H9 (cell line): ENCODE results near the gene ZNF423. TPM values are rescaled to one million over a fixed set of nuclear protein-coding genes. Genes with fewer than 3 reads are reported as not detected.

Experiments used
- DNase-seq: peaks from one replicate; pipeline ENCODE4 v3.0.0-alpha.2; 2017
- H2AFZ ChIP-seq: one replicate; pipeline ENCODE4 v1.6.1; 2013; ENCODE audit warnings: mild to moderate bottlenecking, low read length, control low read depth, moderate library complexity
- H2AK5ac ChIP-seq: 2 replicates; pipeline ENCODE4 v1.6.1; 2013; ENCODE audit warnings: low read length, control low read depth, mixed read lengths; ENCODE audit not compliant: insufficient read length
- H2BK120ac ChIP-seq: one replicate; pipeline ENCODE4 v1.6.1; 2013; ENCODE audit warnings: low read depth, mild to moderate bottlenecking, low read length, control low read depth, inconsistent platforms; ENCODE audit not compliant: poor library complexity, severe bottlenecking
- H2BK12ac ChIP-seq: 2 replicates; pipeline ENCODE4 v1.6.1; 2013; ENCODE audit warnings: low read length, control low read depth, mixed read lengths, low read depth; ENCODE audit not compliant: insufficient read length
- H2BK15ac ChIP-seq: 2 replicates; pipeline ENCODE4 v1.6.1; 2013; ENCODE audit warnings: low read depth, low read length, control low read depth
- H2BK20ac ChIP-seq: one replicate; pipeline ENCODE4 v1.6.1; 2013; ENCODE audit warnings: low read depth, mild to moderate bottlenecking, low read length, control low read depth, inconsistent platforms; ENCODE audit not compliant: poor library complexity, severe bottlenecking
- H2BK5ac ChIP-seq: 2 replicates; pipeline ENCODE4 v1.6.1; 2013; ENCODE audit warnings: low read length, control low read depth, mixed read lengths; ENCODE audit not compliant: insufficient read length
- H3K14ac ChIP-seq: 2 replicates; pipeline ENCODE4 v1.6.1; 2013; ENCODE audit warnings: low read length, control low read depth; ENCODE audit not compliant: insufficient read depth
- H3K18ac ChIP-seq: 2 replicates; pipeline ENCODE4 v1.6.1; 2013; ENCODE audit warnings: low read depth, mild to moderate bottlenecking, mixed read lengths, low read length, control low read depth; ENCODE audit not compliant: insufficient read length
- H3K23ac ChIP-seq: 2 replicates; pipeline ENCODE4 v1.6.1; 2013; ENCODE audit warnings: low read length, control low read depth, mixed read lengths, low read depth; ENCODE audit not compliant: insufficient read length
- H3K23me2 ChIP-seq: 2 replicates; pipeline ENCODE4 v1.6.1; 2013; ENCODE audit warnings: low read depth, mild to moderate bottlenecking, mixed read lengths, low read length, control low read depth; ENCODE audit not compliant: insufficient read length, poor library complexity, severe bottlenecking
- H3K27ac ChIP-seq: 2 replicates; pipeline ENCODE4 v1.5.1; 2013; ENCODE audit warnings: low read length, control low read depth, mixed read lengths, low read depth; ENCODE audit not compliant: insufficient read length
- H3K27me3 ChIP-seq: 2 replicates; pipeline ENCODE4 v1.6.1; 2013; ENCODE audit warnings: low read length, control low read depth, inconsistent platforms; ENCODE audit not compliant: insufficient read depth
- H3K4ac ChIP-seq: 2 replicates; pipeline ENCODE4 v1.6.1; 2013; ENCODE audit warnings: low read depth, mild to moderate bottlenecking, control low read depth, inconsistent platforms, low read length, moderate library complexity
- H3K4me1 ChIP-seq: 2 replicates; pipeline ENCODE4 v1.6.1; 2013; ENCODE audit warnings: low read length, control low read depth, inconsistent platforms; ENCODE audit not compliant: insufficient read depth
- H3K4me2 ChIP-seq: 2 replicates; pipeline ENCODE4 v1.6.1; 2013; ENCODE audit warnings: low read length, control low read depth, mixed read lengths; ENCODE audit not compliant: insufficient read length, insufficient read depth
- H3K56ac ChIP-seq: 2 replicates; pipeline ENCODE4 v1.6.1; 2013; ENCODE audit warnings: low read depth, mild to moderate bottlenecking, mixed read lengths, low read length, control low read depth; ENCODE audit not compliant: insufficient read length
- H3K79me1 ChIP-seq: 2 replicates; pipeline ENCODE4 v1.6.1; 2013; ENCODE audit warnings: low read depth, mild to moderate bottlenecking, moderate library complexity, low read length, control low read depth, inconsistent platforms; ENCODE audit not compliant: insufficient read depth, poor library complexity, severe bottlenecking
- H3K79me2 ChIP-seq: 2 replicates; pipeline ENCODE4 v1.6.1; 2013; ENCODE audit warnings: low read length, control low read depth, inconsistent platforms; ENCODE audit not compliant: insufficient read depth
- H3K9ac ChIP-seq: 2 replicates; pipeline ENCODE4 v1.6.1; 2013; ENCODE audit warnings: low read length, control low read depth, mixed read lengths; ENCODE audit not compliant: insufficient read length; ENCODE audit errors: extremely low read depth
- H3K9me3 ChIP-seq: one replicate; pipeline ENCODE4 v1.6.1; 2013; ENCODE audit warnings: low read depth, low read length, inconsistent platforms; ENCODE audit not compliant: control insufficient read depth
- H3T11ph ChIP-seq: one replicate; pipeline ENCODE4 v1.6.1; 2013; ENCODE audit warnings: mild to moderate bottlenecking, low read length, control low read depth, inconsistent platforms
- H4K20me1 ChIP-seq: one replicate; pipeline ENCODE4 v1.6.1; 2013; ENCODE audit not compliant: control insufficient read depth, insufficient read length, insufficient read depth
- H4K5ac ChIP-seq: 2 replicates; pipeline ENCODE4 v1.6.1; 2013; ENCODE audit warnings: low read depth, mild to moderate bottlenecking, mixed read lengths, low read length, control low read depth; ENCODE audit not compliant: insufficient read length
- H4K8ac ChIP-seq: replicated peaks from 2 replicates; pipeline ENCODE4 v1.6.1; 2013; ENCODE audit warnings: low read length, control low read depth, mixed read lengths, low read depth; ENCODE audit not compliant: insufficient read length
- H4K91ac ChIP-seq: 2 replicates; pipeline ENCODE4 v1.6.1; 2013; ENCODE audit warnings: low read depth, mild to moderate bottlenecking, moderate library complexity, mixed read lengths, low read length, control low read depth; ENCODE audit not compliant: insufficient read length
- H3K27ac Mint-ChIP-seq, 3 experiments: 2 replicates in 2 of 3; 3 replicates in 1 of 3; pipeline ENCODE4 v1.8.0; 2020 to 2021; ENCODE audit warnings: mixed read lengths in 3 of 3, mild to moderate bottlenecking in 1 of 3, moderate library complexity in 1 of 3
- H3K27me3 Mint-ChIP-seq: 2 replicates; pipeline ENCODE4 v1.8.0; 2021; ENCODE audit warnings: low read depth, mild to moderate bottlenecking, moderate library complexity, mixed read lengths
- H3K36me3 Mint-ChIP-seq, 3 experiments: 2 replicates in 2 of 3; 3 replicates in 1 of 3; pipeline ENCODE4 v1.8.0; 2020 to 2021; ENCODE audit warnings: low read depth in 3 of 3, mixed read lengths in 3 of 3; ENCODE audit not compliant: insufficient read depth in 1 of 3
- H3K4me1 Mint-ChIP-seq, 2 experiments: 2 replicates each; pipeline ENCODE4 v1.8.0; 2020; ENCODE audit warnings: mixed read lengths in 2 of 2
- H3K4me3 Mint-ChIP-seq, 2 experiments: 2 replicates in 1 of 2; 3 replicates in 1 of 2; pipeline ENCODE4 v1.8.0; 2020 to 2021; ENCODE audit warnings: mild to moderate bottlenecking in 2 of 2, mixed read lengths in 2 of 2, moderate library complexity in 1 of 2
- H3K9me3 Mint-ChIP-seq, 2 experiments: 2 replicates in 1 of 2; 3 replicates in 1 of 2; pipeline ENCODE4 v1.8.0; 2020; ENCODE audit warnings: mild to moderate bottlenecking in 2 of 2, mixed read lengths in 2 of 2, moderate library complexity in 1 of 2
- CTCF ChIP-seq: fragments of 200-600 bp; sonication (generic); conservative IDR thresholded peaks from 3 replicates; pipeline ENCODE4 v1.8.0; 2021; ENCODE audit warnings: antibody characterized with exemption, mild to moderate bottlenecking
- WGBS: extraction: QIAGEN DNeasy Blood & Tissue Kit; methylation state at CpG from one replicate; pipeline ENCODE4 v1.1.7; 2013; ENCODE audit warnings: missing lambda C conversion rate, low lambda C conversion rate, mixed read lengths; ENCODE audit not compliant: insufficient read length; ENCODE audit errors: extremely low coverage; 5-methylcytosine and 5-hydroxymethylcytosine counted together
- total RNA-seq: library from RNA; stranded (reverse); gene quantifications from 2 replicates; pipeline ENCODE4 v1.2.1, GENCODE V29; 2021

ZNF423 gene
- total RNA-seq, 1 experiment from 2014 or later, result 51.5 TPM

GRCh38 chr16:49621241-49622083 is 234.4 kb downstream of the ZNF423 start:
- Histone ChIP-seq H3K4ac (no peak overlapping the region), H2BK15ac (no peak overlapping the region), H4K5ac (no peak overlapping the region), H2AFZ (no peak overlapping the region), H3K9ac (no peak overlapping the region), H2BK12ac (no peak overlapping the region), H2BK20ac (no peak overlapping the region), H3K79me1 (no peaks in the 10 kb centered on the region), H3K4me1 (no peaks in the 10 kb centered on the region; the same call in 1 of the 2 replicates), H2BK5ac (no peak overlapping the region), H3T11ph (no peak overlapping the region), H3K18ac (no peak overlapping the region), H4K8ac (no peak overlapping the region), H3K9me3 (no peaks in the 10 kb centered on the region), H3K27ac (no peak overlapping the region), H3K23ac (no peak overlapping the region), H3K23me2 (no peaks in the 10 kb centered on the region), H2AK5ac (no peak overlapping the region), H4K91ac (no peak overlapping the region), H3K4me2 (no peak overlapping the region), H3K79me2 (no peaks in the 10 kb centered on the region), H3K27me3 (no peaks in the 10 kb centered on the region), H3K14ac (peak overlapping the region; percentile 16; the same call in 1 of the 2 replicates), H4K20me1 (no peaks in the 10 kb centered on the region), H2BK120ac (no peak overlapping the region), H3K56ac (no peak overlapping the region)
- WGBS, result no CpG with 5 or more reads among the region's 13 CpGs
- DNase-seq, result peak; percentile 26
- peaks cover 11 to 14% of the 10 kb centered on the region in 2 experiments for H3K4me1 Mint-ChIP-seq
- H3K4me3 Mint-ChIP-seq, result no peak overlapping the region
- H3K27ac Mint-ChIP-seq, result peak overlapping the region; percentile 20 to 85 (median 40); a peak in 4 of 7 replicates
- TF ChIP-seq CTCF, result no peak
- no peaks in the 10 kb centered on the region for H3K27me3 Mint-ChIP-seq
- peaks cover 0 to 7% (median 2%) of the 10 kb centered on the region in 3 experiments; a peak in 5 of 7 replicates for H3K36me3 Mint-ChIP-seq
- no peaks in the 10 kb centered on the region for H3K9me3 Mint-ChIP-seq
